Fibroblast of the aortic adventitia (primary cell): Measurements from ENCODE around the gene RNF19B. TPM values are rescaled to one million over a fixed set of nuclear protein-coding genes. Genes with fewer than 3 reads are reported as not detected.

Experiments used
- DNase-seq: peaks from one replicate; pipeline ENCODE4 v3.0.0-alpha.2; 2010; ENCODE audit warnings: low read depth
- H3K4me3 ChIP-seq: 2 replicates; pipeline ENCODE4 v1.5.1; 2011; ENCODE audit warnings: low read depth, mild to moderate bottlenecking, control low read depth, low read length, moderate library complexity
- total RNA-seq: library from RNA; depleted of rRNA; stranded (reverse); fragments of >200 nt; gene quantifications from 2 replicates; pipeline ENCODE4 v1.2.3, GENCODE V29; 2012; ENCODE audit warnings: low replicate concordance
- TF ChIP-seq, protein P1 (sequence below): IDR thresholded peaks from 2 replicates; pipeline ENCODE4 v1.5.1; 2011; ENCODE audit warnings: mild to moderate bottlenecking, low read length, control low read depth, inconsistent platforms; ENCODE audit not compliant: insufficient read depth

The RNF19B gene
- total RNA-seq, 1 donor = 8.5 TPM

DNA sequence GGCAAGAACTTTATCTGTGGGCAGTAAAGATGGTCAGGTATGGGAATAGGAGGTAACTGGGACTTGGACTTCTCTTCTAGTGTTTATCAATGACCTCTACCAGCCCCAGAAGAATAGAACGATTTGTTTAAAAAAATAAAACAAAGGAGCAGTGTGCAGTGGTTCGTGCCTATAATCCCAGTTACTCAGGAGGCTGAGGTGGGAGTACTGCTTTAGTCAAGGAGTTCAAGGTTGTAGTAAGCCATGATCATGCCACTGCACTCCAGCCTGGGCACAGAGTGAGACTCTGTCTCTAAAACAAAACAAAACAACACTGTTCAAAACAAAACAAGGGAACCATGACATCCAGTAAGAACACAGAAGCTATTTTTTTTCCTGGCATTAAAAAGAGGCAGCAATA lies 4.3 kb downstream of the RNF19B start:
- TF ChIP-seq, protein P1, sequence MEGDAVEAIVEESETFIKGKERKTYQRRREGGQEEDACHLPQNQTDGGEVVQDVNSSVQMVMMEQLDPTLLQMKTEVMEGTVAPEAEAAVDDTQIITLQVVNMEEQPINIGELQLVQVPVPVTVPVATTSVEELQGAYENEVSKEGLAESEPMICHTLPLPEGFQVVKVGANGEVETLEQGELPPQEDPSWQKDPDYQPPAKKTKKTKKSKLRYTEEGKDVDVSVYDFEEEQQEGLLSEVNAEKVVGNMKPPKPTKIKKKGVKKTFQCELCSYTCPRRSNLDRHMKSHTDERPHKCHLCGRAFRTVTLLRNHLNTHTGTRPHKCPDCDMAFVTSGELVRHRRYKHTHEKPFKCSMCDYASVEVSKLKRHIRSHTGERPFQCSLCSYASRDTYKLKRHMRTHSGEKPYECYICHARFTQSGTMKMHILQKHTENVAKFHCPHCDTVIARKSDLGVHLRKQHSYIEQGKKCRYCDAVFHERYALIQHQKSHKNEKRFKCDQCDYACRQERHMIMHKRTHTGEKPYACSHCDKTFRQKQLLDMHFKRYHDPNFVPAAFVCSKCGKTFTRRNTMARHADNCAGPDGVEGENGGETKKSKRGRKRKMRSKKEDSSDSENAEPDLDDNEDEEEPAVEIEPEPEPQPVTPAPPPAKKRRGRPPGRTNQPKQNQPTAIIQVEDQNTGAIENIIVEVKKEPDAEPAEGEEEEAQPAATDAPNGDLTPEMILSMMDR = no peak
- H3K4me3 ChIP-seq = no peak overlapping the region
- no peak for DNase-seq

- TF ChIP-seq, protein P1 = no peak
- no peak overlapping the region for H3K4me3 ChIP-seq
- no peak for DNase-seq
Measured at GRCh38 chr1:32958827-32959226, 5.8 kb downstream of the RNF19B start.

DNA sequence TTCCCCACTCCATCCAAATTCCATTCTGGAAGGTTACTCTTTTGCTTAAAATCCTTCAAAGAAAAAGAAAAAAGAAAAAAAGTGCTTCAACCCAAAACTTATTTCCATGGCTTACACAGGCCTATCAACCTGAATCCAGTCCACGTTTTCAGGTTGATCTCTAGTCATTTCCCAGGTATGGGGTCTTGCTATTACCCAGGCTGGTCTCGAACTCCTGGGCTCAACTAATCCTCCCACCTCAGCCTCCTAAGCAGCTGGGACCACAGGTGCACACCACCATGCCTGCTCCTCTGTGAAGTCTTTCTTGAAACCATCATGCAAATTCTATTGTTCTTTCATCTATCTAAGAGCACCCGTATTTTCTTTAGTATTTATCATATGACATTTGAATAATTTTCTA lies 7.6 kb downstream of the RNF19B start:
- no peak overlapping the region for H3K4me3 ChIP-seq
- no peak for DNase-seq
- TF ChIP-seq, protein P1 = no peak

GRCh38 chr1:32954168-32954567 lies 10.4 kb downstream of the RNF19B start:
- TF ChIP-seq, protein P1 = no peak
- no peak for DNase-seq

GRCh38 chr1:32953495-32953894 lies 11.1 kb downstream of the RNF19B start:
- TF ChIP-seq, protein P1 = no peak
- peak; percentile 40 for DNase-seq
- H3K4me3 ChIP-seq = no peak overlapping the region

More at GRCh38 chr1:32954168-32954567, 10.4 kb downstream of the RNF19B start:
- H3K4me3 ChIP-seq = no peak overlapping the region

- no peak for DNase-seq
- no peak overlapping the region for H3K4me3 ChIP-seq
- TF ChIP-seq, protein P1 = no peak
Measured at GRCh38 chr1:32949519-32949918, 15.1 kb downstream of the RNF19B start.

DNA sequence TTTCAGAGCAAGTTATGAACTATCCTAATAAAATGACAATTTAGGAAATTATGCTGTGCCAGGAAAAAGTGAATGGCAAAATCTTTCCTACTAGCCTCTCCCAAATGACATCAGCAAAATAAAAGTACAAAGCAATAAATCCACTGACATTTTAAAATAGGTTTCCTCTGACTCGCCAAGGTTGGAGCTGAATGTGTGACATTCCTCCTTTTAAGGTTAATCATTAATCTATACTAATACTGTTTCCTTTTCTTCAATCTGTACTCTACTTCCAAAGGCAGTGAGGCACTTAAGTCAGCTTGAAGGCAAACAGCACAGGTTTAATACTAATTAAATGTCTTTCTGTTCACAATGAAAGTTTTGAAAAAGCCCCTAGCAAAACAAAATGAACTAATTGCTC lies 15.7 kb downstream of the RNF19B start:
- DNase-seq = no peak
- TF ChIP-seq, protein P1 = no peak
- H3K4me3 ChIP-seq = no peak overlapping the region
